Liver (tissue), 3 donors: ENCODE results near the gene MYCL.

ENCODE experiments used
- JUND ChIP-seq, 2 donors: IDR thresholded peaks; 2 replicates each; pipeline ENCODE4 v1.6.1; 2016; ENCODE audit warnings: antibody characterized with exemption in 2 of 2
- RAD21 ChIP-seq, 2 donors: IDR thresholded peaks; 2 replicates each; pipeline ENCODE4 v1.6.1; 2016; ENCODE audit warnings: antibody characterized with exemption in 2 of 2, mild to moderate bottlenecking in 2 of 2
- RXRA ChIP-seq, 2 donors: IDR thresholded peaks; 2 replicates each; pipeline ENCODE4 v1.6.1; 2017 to 2018; ENCODE audit warnings: antibody characterized with exemption in 2 of 2, mild to moderate bottlenecking in 1 of 2
- SP1 ChIP-seq: IDR thresholded peaks from 2 replicates; pipeline ENCODE4 v1.6.1; 2018; ENCODE audit warnings: antibody characterized with exemption, mild to moderate bottlenecking
- TAF1 ChIP-seq: conservative IDR thresholded peaks from 2 replicates; pipeline ENCODE4 v1.6.1; 2016; ENCODE audit warnings: antibody characterized with exemption, mild to moderate bottlenecking
- YY1 ChIP-seq: IDR thresholded peaks from 2 replicates; pipeline ENCODE4 v1.6.1; 2016; ENCODE audit warnings: antibody characterized with exemption, mild to moderate bottlenecking
- TF ChIP-seq, protein P1 (sequence below): fragments of 150-350 bp; IDR thresholded peaks from 2 replicates; pipeline ENCODE4 v1.5.1; 2017; ENCODE audit warnings: improper control_type of control experiment, low read depth, low read length; ENCODE audit not compliant: missing input control
- TF ChIP-seq, protein P2 (sequence below): IDR thresholded peaks from 2 replicates; pipeline ENCODE4 v1.6.1; 2016; ENCODE audit warnings: antibody characterized with exemption, mild to moderate bottlenecking
- TF ChIP-seq, protein P3 (sequence below): IDR thresholded peaks from 2 replicates; pipeline ENCODE4 v1.6.1; 2016; ENCODE audit warnings: antibody characterized with exemption
- donor health status: healthy.
- donor health status: healthy.

DNA sequence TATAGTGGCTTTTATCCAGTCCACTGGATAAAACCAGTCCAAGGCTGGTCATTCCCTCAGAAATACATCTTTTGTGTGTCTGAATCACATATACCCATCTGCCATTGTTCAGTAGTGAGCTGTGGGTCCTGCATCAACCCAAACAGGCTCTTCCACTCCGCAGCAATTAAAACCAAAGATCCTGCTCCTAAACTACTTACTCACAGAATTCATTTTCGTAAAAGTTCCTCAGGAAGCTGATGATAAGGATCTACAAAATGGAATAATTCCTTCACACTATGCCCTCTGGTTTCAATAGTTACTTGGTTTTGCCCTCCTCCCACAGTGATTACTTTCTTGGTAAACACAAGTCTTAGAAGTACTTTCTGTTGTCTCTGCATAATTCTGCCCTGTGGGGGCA, 48.2 kb upstream of the MYCL start:
- TF ChIP-seq, protein P1, sequence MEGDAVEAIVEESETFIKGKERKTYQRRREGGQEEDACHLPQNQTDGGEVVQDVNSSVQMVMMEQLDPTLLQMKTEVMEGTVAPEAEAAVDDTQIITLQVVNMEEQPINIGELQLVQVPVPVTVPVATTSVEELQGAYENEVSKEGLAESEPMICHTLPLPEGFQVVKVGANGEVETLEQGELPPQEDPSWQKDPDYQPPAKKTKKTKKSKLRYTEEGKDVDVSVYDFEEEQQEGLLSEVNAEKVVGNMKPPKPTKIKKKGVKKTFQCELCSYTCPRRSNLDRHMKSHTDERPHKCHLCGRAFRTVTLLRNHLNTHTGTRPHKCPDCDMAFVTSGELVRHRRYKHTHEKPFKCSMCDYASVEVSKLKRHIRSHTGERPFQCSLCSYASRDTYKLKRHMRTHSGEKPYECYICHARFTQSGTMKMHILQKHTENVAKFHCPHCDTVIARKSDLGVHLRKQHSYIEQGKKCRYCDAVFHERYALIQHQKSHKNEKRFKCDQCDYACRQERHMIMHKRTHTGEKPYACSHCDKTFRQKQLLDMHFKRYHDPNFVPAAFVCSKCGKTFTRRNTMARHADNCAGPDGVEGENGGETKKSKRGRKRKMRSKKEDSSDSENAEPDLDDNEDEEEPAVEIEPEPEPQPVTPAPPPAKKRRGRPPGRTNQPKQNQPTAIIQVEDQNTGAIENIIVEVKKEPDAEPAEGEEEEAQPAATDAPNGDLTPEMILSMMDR = no peak
- TF ChIP-seq, protein P2, sequence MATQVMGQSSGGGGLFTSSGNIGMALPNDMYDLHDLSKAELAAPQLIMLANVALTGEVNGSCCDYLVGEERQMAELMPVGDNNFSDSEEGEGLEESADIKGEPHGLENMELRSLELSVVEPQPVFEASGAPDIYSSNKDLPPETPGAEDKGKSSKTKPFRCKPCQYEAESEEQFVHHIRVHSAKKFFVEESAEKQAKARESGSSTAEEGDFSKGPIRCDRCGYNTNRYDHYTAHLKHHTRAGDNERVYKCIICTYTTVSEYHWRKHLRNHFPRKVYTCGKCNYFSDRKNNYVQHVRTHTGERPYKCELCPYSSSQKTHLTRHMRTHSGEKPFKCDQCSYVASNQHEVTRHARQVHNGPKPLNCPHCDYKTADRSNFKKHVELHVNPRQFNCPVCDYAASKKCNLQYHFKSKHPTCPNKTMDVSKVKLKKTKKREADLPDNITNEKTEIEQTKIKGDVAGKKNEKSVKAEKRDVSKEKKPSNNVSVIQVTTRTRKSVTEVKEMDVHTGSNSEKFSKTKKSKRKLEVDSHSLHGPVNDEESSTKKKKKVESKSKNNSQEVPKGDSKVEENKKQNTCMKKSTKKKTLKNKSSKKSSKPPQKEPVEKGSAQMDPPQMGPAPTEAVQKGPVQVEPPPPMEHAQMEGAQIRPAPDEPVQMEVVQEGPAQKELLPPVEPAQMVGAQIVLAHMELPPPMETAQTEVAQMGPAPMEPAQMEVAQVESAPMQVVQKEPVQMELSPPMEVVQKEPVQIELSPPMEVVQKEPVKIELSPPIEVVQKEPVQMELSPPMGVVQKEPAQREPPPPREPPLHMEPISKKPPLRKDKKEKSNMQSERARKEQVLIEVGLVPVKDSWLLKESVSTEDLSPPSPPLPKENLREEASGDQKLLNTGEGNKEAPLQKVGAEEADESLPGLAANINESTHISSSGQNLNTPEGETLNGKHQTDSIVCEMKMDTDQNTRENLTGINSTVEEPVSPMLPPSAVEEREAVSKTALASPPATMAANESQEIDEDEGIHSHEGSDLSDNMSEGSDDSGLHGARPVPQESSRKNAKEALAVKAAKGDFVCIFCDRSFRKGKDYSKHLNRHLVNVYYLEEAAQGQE = no peak
- TF ChIP-seq TAF1 = no peak
- no peak for TF ChIP-seq RAD21 (IDR thresholded peaks at IDR 0.05)
- TF ChIP-seq, protein P3, sequence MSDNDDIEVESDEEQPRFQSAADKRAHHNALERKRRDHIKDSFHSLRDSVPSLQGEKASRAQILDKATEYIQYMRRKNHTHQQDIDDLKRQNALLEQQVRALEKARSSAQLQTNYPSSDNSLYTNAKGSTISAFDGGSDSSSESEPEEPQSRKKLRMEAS = no peak
- TF ChIP-seq RXRA (IDR thresholded peaks at IDR 0.05) = no peak
- no peak for TF ChIP-seq JUND (IDR thresholded peaks at IDR 0.05)
- TF ChIP-seq YY1 = no peak
- TF ChIP-seq SP1 = no peak
